GM23338 (cell line): ENCODE measurements around the gene SGCD.

Experiments used
- CTCF ChIP-seq, 2 experiments: fragments of 200-600 bp in 1 of 2; sonication (generic) in 1 of 2; conservative IDR thresholded peaks; 2 replicates each; pipeline versions ENCODE4 v1.5.1 to v1.6.1; 2016 to 2017; ENCODE audit warnings: antibody characterized with exemption in 2 of 2, low read depth in 2 of 2, mild to moderate bottlenecking in 2 of 2, moderate library complexity in 1 of 2
- ETS1 ChIP-seq: IDR thresholded peaks from 2 replicates; pipeline ENCODE4 v1.6.1; 2016; ENCODE audit warnings: antibody characterized with exemption
- EZH2 ChIP-seq: fragments of 200-600 bp; sonication (generic); IDR thresholded peaks from one replicate; pipeline ENCODE4 v1.8.0; 2017; ENCODE audit warnings: antibody characterized with exemption, mild to moderate bottlenecking, low read depth; ENCODE audit not compliant: unreplicated experiment
- EZH2phosphoT487 ChIP-seq: fragments of 200-600 bp; sonication (generic); IDR thresholded peaks from one replicate; pipeline ENCODE4 v1.8.1; 2018; ENCODE audit warnings: antibody characterized with exemption; ENCODE audit not compliant: unreplicated experiment
- JUNB ChIP-seq: IDR thresholded peaks from one replicate; pipeline ENCODE4 v1.6.1; 2016; ENCODE audit warnings: antibody characterized with exemption; ENCODE audit not compliant: unreplicated experiment
- POLR2AphosphoS5 ChIP-seq: IDR thresholded peaks from 2 replicates; pipeline ENCODE4 v1.6.1; 2016; ENCODE audit warnings: antibody characterized with exemption, low read depth
- ZNF114 ChIP-seq: fragments of 250-450 bp; sonication (Bioruptor Pico); IDR thresholded peaks from 2 replicates; pipeline ENCODE4 v1.5.0; 2020; ENCODE audit warnings: mild to moderate bottlenecking, moderate library complexity

- TF ChIP-seq CTCF (conservative IDR thresholded peaks at IDR 0.05; ENCODE audit: low read depth in 2 of 2), result no peak
- no peak for TF ChIP-seq EZH2
- no peak for TF ChIP-seq ETS1
- TF ChIP-seq EZH2phosphoT487, result no peak
- TF ChIP-seq ZNF114 (CRISPR knock-in tag), result no peak
- no peak for TF ChIP-seq POLR2AphosphoS5
- TF ChIP-seq JUNB, result no peak
These were observed 31.5 kb upstream of the SGCD start for GRCh38 chr5:156295431-156295830.
